H9 (cell line): ENCODE results near the gene PEPD. TPM values are rescaled to one million over a fixed set of nuclear protein-coding genes. Genes with fewer than 3 reads are reported as not detected.

Experiments
- DNase-seq: peaks from one replicate; pipeline ENCODE4 v3.0.0-alpha.2; 2017
- H2AFZ ChIP-seq: one replicate; pipeline ENCODE4 v1.6.1; 2013; ENCODE audit warnings: mild to moderate bottlenecking, low read length, control low read depth, moderate library complexity
- H2AK5ac ChIP-seq: 2 replicates; pipeline ENCODE4 v1.6.1; 2013; ENCODE audit warnings: low read length, control low read depth, mixed read lengths; ENCODE audit not compliant: insufficient read length
- H2BK120ac ChIP-seq: one replicate; pipeline ENCODE4 v1.6.1; 2013; ENCODE audit warnings: low read depth, mild to moderate bottlenecking, low read length, control low read depth, inconsistent platforms; ENCODE audit not compliant: poor library complexity, severe bottlenecking
- H2BK12ac ChIP-seq: 2 replicates; pipeline ENCODE4 v1.6.1; 2013; ENCODE audit warnings: low read length, control low read depth, mixed read lengths, low read depth; ENCODE audit not compliant: insufficient read length
- H2BK15ac ChIP-seq: 2 replicates; pipeline ENCODE4 v1.6.1; 2013; ENCODE audit warnings: low read depth, low read length, control low read depth
- H2BK20ac ChIP-seq: one replicate; pipeline ENCODE4 v1.6.1; 2013; ENCODE audit warnings: low read depth, mild to moderate bottlenecking, low read length, control low read depth, inconsistent platforms; ENCODE audit not compliant: poor library complexity, severe bottlenecking
- H2BK5ac ChIP-seq: 2 replicates; pipeline ENCODE4 v1.6.1; 2013; ENCODE audit warnings: low read length, control low read depth, mixed read lengths; ENCODE audit not compliant: insufficient read length
- H3K14ac ChIP-seq: 2 replicates; pipeline ENCODE4 v1.6.1; 2013; ENCODE audit warnings: low read length, control low read depth; ENCODE audit not compliant: insufficient read depth
- H3K18ac ChIP-seq: 2 replicates; pipeline ENCODE4 v1.6.1; 2013; ENCODE audit warnings: low read depth, mild to moderate bottlenecking, mixed read lengths, low read length, control low read depth; ENCODE audit not compliant: insufficient read length
- H3K23ac ChIP-seq: 2 replicates; pipeline ENCODE4 v1.6.1; 2013; ENCODE audit warnings: low read length, control low read depth, mixed read lengths, low read depth; ENCODE audit not compliant: insufficient read length
- H3K23me2 ChIP-seq: 2 replicates; pipeline ENCODE4 v1.6.1; 2013; ENCODE audit warnings: low read depth, mild to moderate bottlenecking, mixed read lengths, low read length, control low read depth; ENCODE audit not compliant: insufficient read length, poor library complexity, severe bottlenecking
- H3K27ac ChIP-seq: 2 replicates; pipeline ENCODE4 v1.5.1; 2013; ENCODE audit warnings: low read length, control low read depth, mixed read lengths, low read depth; ENCODE audit not compliant: insufficient read length
- H3K27me3 ChIP-seq: 2 replicates; pipeline ENCODE4 v1.6.1; 2013; ENCODE audit warnings: low read length, control low read depth, inconsistent platforms; ENCODE audit not compliant: insufficient read depth
- H3K4ac ChIP-seq: 2 replicates; pipeline ENCODE4 v1.6.1; 2013; ENCODE audit warnings: low read depth, mild to moderate bottlenecking, control low read depth, inconsistent platforms, low read length, moderate library complexity
- H3K4me1 ChIP-seq: 2 replicates; pipeline ENCODE4 v1.6.1; 2013; ENCODE audit warnings: low read length, control low read depth, inconsistent platforms; ENCODE audit not compliant: insufficient read depth
- H3K4me2 ChIP-seq: 2 replicates; pipeline ENCODE4 v1.6.1; 2013; ENCODE audit warnings: low read length, control low read depth, mixed read lengths; ENCODE audit not compliant: insufficient read length, insufficient read depth
- H3K56ac ChIP-seq: 2 replicates; pipeline ENCODE4 v1.6.1; 2013; ENCODE audit warnings: low read depth, mild to moderate bottlenecking, mixed read lengths, low read length, control low read depth; ENCODE audit not compliant: insufficient read length
- H3K79me1 ChIP-seq: 2 replicates; pipeline ENCODE4 v1.6.1; 2013; ENCODE audit warnings: low read depth, mild to moderate bottlenecking, moderate library complexity, low read length, control low read depth, inconsistent platforms; ENCODE audit not compliant: insufficient read depth, poor library complexity, severe bottlenecking
- H3K79me2 ChIP-seq: 2 replicates; pipeline ENCODE4 v1.6.1; 2013; ENCODE audit warnings: low read length, control low read depth, inconsistent platforms; ENCODE audit not compliant: insufficient read depth
- H3K9ac ChIP-seq: 2 replicates; pipeline ENCODE4 v1.6.1; 2013; ENCODE audit warnings: low read length, control low read depth, mixed read lengths; ENCODE audit not compliant: insufficient read length; ENCODE audit errors: extremely low read depth
- H3K9me3 ChIP-seq: one replicate; pipeline ENCODE4 v1.6.1; 2013; ENCODE audit warnings: low read depth, low read length, inconsistent platforms; ENCODE audit not compliant: control insufficient read depth
- H3T11ph ChIP-seq: one replicate; pipeline ENCODE4 v1.6.1; 2013; ENCODE audit warnings: mild to moderate bottlenecking, low read length, control low read depth, inconsistent platforms
- H4K20me1 ChIP-seq: one replicate; pipeline ENCODE4 v1.6.1; 2013; ENCODE audit not compliant: control insufficient read depth, insufficient read length, insufficient read depth
- H4K5ac ChIP-seq: 2 replicates; pipeline ENCODE4 v1.6.1; 2013; ENCODE audit warnings: low read depth, mild to moderate bottlenecking, mixed read lengths, low read length, control low read depth; ENCODE audit not compliant: insufficient read length
- H4K8ac ChIP-seq: replicated peaks from 2 replicates; pipeline ENCODE4 v1.6.1; 2013; ENCODE audit warnings: low read length, control low read depth, mixed read lengths, low read depth; ENCODE audit not compliant: insufficient read length
- H4K91ac ChIP-seq: 2 replicates; pipeline ENCODE4 v1.6.1; 2013; ENCODE audit warnings: low read depth, mild to moderate bottlenecking, moderate library complexity, mixed read lengths, low read length, control low read depth; ENCODE audit not compliant: insufficient read length
- H3K27ac Mint-ChIP-seq, 3 experiments: 2 replicates in 2 of 3; 3 replicates in 1 of 3; pipeline ENCODE4 v1.8.0; 2020 to 2021; ENCODE audit warnings: mixed read lengths in 3 of 3, mild to moderate bottlenecking in 1 of 3, moderate library complexity in 1 of 3
- H3K27me3 Mint-ChIP-seq: 2 replicates; pipeline ENCODE4 v1.8.0; 2021; ENCODE audit warnings: low read depth, mild to moderate bottlenecking, moderate library complexity, mixed read lengths
- H3K36me3 Mint-ChIP-seq, 3 experiments: 2 replicates in 2 of 3; 3 replicates in 1 of 3; pipeline ENCODE4 v1.8.0; 2020 to 2021; ENCODE audit warnings: low read depth in 3 of 3, mixed read lengths in 3 of 3; ENCODE audit not compliant: insufficient read depth in 1 of 3
- H3K4me1 Mint-ChIP-seq, 2 experiments: 2 replicates each; pipeline ENCODE4 v1.8.0; 2020; ENCODE audit warnings: mixed read lengths in 2 of 2
- H3K4me3 Mint-ChIP-seq, 2 experiments: 2 replicates in 1 of 2; 3 replicates in 1 of 2; pipeline ENCODE4 v1.8.0; 2020 to 2021; ENCODE audit warnings: mild to moderate bottlenecking in 2 of 2, mixed read lengths in 2 of 2, moderate library complexity in 1 of 2
- H3K9me3 Mint-ChIP-seq, 2 experiments: 2 replicates in 1 of 2; 3 replicates in 1 of 2; pipeline ENCODE4 v1.8.0; 2020; ENCODE audit warnings: mild to moderate bottlenecking in 2 of 2, mixed read lengths in 2 of 2, moderate library complexity in 1 of 2
- WGBS: extraction: QIAGEN DNeasy Blood & Tissue Kit; methylation state at CpG from one replicate; pipeline ENCODE4 v1.1.7; 2013; ENCODE audit warnings: missing lambda C conversion rate, low lambda C conversion rate, mixed read lengths; ENCODE audit not compliant: insufficient read length; ENCODE audit errors: extremely low coverage; 5-methylcytosine and 5-hydroxymethylcytosine counted together
- total RNA-seq: library from RNA; stranded (reverse); gene quantifications from 2 replicates; pipeline ENCODE4 v1.2.1, GENCODE V29; 2021
- TF ChIP-seq, protein P1 (sequence below): fragments of 200-600 bp; sonication (generic); conservative IDR thresholded peaks from 3 replicates; pipeline ENCODE4 v1.8.0; 2021; ENCODE audit warnings: antibody characterized with exemption, mild to moderate bottlenecking

Gene PEPD
- total RNA-seq, 1 experiment from 2014 or later, result 52.8 TPM

DNA sequence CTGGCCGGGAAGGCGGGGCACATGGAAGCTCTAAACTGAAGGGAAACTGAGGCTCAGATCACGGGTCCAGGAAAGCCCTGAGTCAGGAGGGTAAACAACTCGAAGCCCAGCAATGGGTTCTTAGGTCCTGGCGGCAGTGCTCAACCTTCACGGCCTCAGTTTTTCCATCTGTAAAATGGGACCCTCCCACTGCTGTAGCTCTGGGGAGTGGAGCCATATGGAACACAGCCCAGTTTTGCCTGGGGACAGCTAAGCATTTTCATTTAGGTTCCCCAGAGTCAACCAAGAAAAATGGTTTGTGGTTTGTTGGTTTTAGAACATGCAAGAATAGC, 117.7 kb downstream of the PEPD start:
- Histone ChIP-seq H4K91ac (no peak overlapping the region), H3K4me1 (no peaks in the 10 kb centered on the region), H4K20me1 (no peaks in the 10 kb centered on the region), H3K4me2 (no peak overlapping the region), H2AFZ (no peak overlapping the region), H3K79me1 (no peaks in the 10 kb centered on the region), H3K23ac (no peak overlapping the region), H3K56ac (no peak overlapping the region), H3K27ac (no peak overlapping the region), H3K27me3 (no peaks in the 10 kb centered on the region), H2BK12ac (no peak overlapping the region), H2BK20ac (no peak overlapping the region), H3K79me2 (no peaks in the 10 kb centered on the region), H3K9ac (no peak overlapping the region), H3K9me3 (no peaks in the 10 kb centered on the region), H2BK5ac (no peak overlapping the region), H2BK120ac (no peak overlapping the region), H3K18ac (no peak overlapping the region), H3T11ph (no peak overlapping the region), H4K8ac (no peak overlapping the region), H3K4ac (no peak overlapping the region), H2BK15ac (no peak overlapping the region), H3K14ac (no peak overlapping the region), H3K23me2 (no peaks in the 10 kb centered on the region), H4K5ac (no peak overlapping the region), H2AK5ac (no peak overlapping the region)
- WGBS, result no CpG with 5 or more reads among the region's 6 CpGs
- peaks cover 6 to 11% of the 10 kb centered on the region in 2 experiments for H3K4me1 Mint-ChIP-seq
- no peak overlapping the region for H3K4me3 Mint-ChIP-seq
- no peak overlapping the region; a peak in 1 of 7 replicates for H3K27ac Mint-ChIP-seq
- TF ChIP-seq, protein P1, sequence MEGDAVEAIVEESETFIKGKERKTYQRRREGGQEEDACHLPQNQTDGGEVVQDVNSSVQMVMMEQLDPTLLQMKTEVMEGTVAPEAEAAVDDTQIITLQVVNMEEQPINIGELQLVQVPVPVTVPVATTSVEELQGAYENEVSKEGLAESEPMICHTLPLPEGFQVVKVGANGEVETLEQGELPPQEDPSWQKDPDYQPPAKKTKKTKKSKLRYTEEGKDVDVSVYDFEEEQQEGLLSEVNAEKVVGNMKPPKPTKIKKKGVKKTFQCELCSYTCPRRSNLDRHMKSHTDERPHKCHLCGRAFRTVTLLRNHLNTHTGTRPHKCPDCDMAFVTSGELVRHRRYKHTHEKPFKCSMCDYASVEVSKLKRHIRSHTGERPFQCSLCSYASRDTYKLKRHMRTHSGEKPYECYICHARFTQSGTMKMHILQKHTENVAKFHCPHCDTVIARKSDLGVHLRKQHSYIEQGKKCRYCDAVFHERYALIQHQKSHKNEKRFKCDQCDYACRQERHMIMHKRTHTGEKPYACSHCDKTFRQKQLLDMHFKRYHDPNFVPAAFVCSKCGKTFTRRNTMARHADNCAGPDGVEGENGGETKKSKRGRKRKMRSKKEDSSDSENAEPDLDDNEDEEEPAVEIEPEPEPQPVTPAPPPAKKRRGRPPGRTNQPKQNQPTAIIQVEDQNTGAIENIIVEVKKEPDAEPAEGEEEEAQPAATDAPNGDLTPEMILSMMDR, result no peak
- no peaks in the 10 kb centered on the region for H3K9me3 Mint-ChIP-seq
- H3K36me3 Mint-ChIP-seq, result no peaks in the 10 kb centered on the region; a peak in 1 of 7 replicates
- no peak for DNase-seq
- no peaks in the 10 kb centered on the region for H3K27me3 Mint-ChIP-seq
